Measurements from ENCODE around the gene DMBT1. TPM values are rescaled to one million over a fixed set of nuclear protein-coding genes. Genes with fewer than 3 reads are reported as not detected.

Gene DMBT1
- total RNA-seq, 1 donor from 2014 or later: not detected

DNA sequence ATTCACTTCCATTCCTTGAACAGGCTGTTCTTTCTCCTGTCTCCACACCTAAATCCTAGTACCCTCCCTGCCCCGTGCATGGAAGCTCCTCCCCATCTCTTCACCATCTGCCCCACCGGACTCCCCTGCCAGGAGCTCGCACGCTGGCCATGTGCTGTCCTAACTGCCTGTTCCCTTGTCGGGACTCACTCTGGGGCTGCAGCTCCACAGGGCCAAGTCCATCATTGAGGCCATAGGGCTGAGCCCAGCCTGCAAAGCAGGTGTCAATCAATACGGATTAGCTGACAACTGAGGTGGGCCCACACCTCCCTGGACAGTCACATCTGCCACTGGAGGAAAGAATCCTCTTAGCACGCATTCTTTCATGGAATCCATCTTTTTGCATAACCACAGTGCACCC is 41.4 kb upstream of the DMBT1 start:
- H3K4me3 ChIP-seq (ENCODE audit: low read depth, low read length): no peak overlapping the region
- no peak for DNase-seq (ENCODE audit: low read depth)
- TF ChIP-seq, protein P1, sequence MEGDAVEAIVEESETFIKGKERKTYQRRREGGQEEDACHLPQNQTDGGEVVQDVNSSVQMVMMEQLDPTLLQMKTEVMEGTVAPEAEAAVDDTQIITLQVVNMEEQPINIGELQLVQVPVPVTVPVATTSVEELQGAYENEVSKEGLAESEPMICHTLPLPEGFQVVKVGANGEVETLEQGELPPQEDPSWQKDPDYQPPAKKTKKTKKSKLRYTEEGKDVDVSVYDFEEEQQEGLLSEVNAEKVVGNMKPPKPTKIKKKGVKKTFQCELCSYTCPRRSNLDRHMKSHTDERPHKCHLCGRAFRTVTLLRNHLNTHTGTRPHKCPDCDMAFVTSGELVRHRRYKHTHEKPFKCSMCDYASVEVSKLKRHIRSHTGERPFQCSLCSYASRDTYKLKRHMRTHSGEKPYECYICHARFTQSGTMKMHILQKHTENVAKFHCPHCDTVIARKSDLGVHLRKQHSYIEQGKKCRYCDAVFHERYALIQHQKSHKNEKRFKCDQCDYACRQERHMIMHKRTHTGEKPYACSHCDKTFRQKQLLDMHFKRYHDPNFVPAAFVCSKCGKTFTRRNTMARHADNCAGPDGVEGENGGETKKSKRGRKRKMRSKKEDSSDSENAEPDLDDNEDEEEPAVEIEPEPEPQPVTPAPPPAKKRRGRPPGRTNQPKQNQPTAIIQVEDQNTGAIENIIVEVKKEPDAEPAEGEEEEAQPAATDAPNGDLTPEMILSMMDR (conservative IDR thresholded peaks at IDR 0.05; ENCODE audit: low read depth, low read length): no peak

DNA sequence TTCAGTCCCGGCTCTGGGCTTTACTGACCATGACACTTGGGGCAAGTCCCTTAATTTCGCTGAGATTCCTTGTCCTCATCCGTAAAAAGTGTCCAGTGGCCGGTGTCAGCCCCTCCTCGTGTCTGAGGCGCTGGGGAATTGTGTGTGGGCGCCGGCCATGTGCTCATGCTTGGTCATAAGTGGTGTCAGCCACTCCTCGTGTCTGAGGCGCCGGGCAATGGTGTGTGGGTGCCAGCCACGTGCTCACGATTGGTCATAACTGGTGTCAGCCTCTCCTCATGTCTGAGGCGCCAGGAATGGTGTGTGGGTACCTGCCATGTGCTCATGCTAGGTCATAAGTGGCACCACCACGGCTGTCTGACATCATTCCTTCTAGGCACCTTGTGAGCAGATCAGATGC is 40.7 kb upstream of the DMBT1 start:
- no peak overlapping the region for H3K4me3 ChIP-seq (ENCODE audit: low read depth, low read length)
- DNase-seq (ENCODE audit: low read depth): no peak
- TF ChIP-seq, protein P1 (conservative IDR thresholded peaks at IDR 0.05; ENCODE audit: low read depth, low read length): no peak

DNA sequence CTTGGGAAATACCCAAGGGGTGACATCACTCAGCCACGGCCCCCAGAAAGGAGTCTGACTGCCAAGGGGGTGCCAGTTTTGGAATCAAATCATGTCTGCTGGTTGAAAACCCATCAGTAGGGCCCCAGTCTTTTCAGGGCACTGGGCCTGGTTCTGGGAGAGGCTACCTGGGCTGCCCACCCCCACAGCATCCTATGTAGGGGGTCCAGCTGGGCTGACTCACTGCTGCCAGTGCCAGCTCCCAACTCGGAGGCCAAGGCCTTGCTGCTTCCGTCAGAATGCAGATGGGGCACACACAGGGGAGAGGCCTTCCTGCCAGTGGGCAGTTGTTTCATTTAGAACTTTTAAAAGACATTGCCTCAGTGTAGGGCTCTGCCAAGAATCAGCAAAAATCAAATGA is 39.5 kb upstream of the DMBT1 start:
- TF ChIP-seq, protein P1 (conservative IDR thresholded peaks at IDR 0.05; ENCODE audit: low read depth, low read length): no peak
- DNase-seq (ENCODE audit: low read depth): no peak
- H3K4me3 ChIP-seq (ENCODE audit: low read depth, low read length): no peak overlapping the region

DNA sequence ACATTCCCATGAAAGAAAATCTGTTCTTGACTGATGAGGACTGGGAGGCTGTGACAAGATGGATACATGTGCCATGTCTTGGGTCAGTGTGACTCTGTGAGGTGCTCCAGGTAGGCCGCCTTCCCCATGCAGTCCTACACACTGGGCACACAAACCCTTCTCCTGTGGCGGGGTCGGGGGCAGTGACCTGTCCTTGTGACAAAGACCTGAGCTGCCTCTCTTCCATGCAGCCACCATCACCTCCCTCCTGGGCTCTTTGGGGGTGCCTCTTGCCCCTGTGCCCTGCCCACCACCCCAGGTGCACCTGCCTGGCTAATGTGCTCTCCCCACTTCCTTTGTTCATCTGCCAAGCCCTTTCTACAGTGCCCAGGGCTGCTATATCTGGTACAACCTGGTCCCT is 35.7 kb upstream of the DMBT1 start:
- DNase-seq (ENCODE audit: low read depth): no peak
- TF ChIP-seq, protein P1 (conservative IDR thresholded peaks at IDR 0.05; ENCODE audit: low read depth, low read length): no peak
- no peak overlapping the region for H3K4me3 ChIP-seq (ENCODE audit: low read depth, low read length)

DNA sequence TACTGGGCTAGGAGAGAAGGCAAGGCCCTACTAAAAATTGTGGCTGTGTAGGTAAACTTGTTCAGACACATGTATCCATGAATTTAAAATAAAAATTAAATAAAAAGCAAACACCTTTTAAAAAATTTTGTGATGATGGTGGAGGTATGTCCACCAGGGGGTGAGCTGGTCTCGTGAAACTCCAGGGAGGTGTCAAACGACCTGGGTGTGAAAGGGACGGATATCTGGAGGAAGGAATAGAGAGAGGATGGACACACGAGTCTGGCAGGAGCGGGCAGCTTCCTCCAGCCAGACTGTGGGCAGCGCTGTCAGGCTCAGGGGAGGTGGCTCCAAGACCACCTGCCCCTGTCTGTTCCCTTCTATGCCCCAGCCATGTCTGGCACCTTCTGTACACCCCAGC is 34.8 kb upstream of the DMBT1 start:
- no peak overlapping the region for H3K4me3 ChIP-seq (ENCODE audit: low read depth, low read length)
- TF ChIP-seq, protein P1 (conservative IDR thresholded peaks at IDR 0.05; ENCODE audit: low read depth, low read length): peak; percentile 42
- no peak for DNase-seq (ENCODE audit: low read depth)

DNA sequence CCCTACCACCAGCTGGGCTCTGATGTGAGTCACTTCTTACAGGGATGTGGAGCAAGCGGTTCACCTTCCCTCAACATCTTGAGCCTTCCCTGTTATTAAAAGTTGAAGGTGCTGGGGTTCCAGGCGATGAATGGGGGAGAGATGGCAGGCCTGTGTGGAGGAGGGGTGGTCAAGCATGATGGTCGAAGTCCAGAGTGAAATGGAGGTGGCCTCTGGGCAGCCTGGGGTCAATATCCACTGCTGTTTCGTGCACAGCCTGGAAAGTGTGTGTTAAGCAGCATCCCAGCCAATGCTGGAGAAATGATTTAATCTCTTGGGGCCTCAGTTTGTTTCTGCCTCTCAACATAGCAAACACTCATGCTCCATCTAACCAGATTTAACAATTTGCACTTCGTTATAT is 33.7 kb upstream of the DMBT1 start:
- DNase-seq (ENCODE audit: low read depth): no peak
- TF ChIP-seq, protein P1 (conservative IDR thresholded peaks at IDR 0.05; ENCODE audit: low read depth, low read length): no peak

DNA sequence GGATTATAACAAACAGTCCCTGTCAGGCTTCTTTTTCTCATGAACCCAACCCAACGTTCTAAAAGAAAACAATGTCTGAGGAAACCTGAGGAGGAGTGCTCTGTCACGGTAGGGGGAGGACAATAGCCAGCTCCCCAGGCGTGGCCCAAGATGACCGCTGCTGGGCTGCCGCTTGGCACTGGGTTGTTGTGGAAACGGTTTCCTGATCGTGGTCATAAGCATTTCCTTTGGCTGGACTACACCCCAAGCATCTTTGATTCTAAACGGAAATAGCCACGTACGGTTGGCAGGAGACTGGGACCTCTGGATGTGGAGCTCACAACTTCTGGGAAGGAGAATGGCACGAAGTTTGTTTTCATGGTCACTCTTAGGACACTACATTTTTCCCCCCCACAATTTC is 30.4 kb upstream of the DMBT1 start:
- no peak overlapping the region for H3K4me3 ChIP-seq (ENCODE audit: low read depth, low read length)
- TF ChIP-seq, protein P1 (conservative IDR thresholded peaks at IDR 0.05; ENCODE audit: low read depth, low read length): no peak
- no peak for DNase-seq (ENCODE audit: low read depth)

More for the DNA sequence above, 33.7 kb upstream of the DMBT1 start:
- no peak overlapping the region for H3K4me3 ChIP-seq (ENCODE audit: low read depth, low read length)

All from epithelial cell of proximal tubule (primary cell).